HG02610 (cell line): Measurements from ENCODE around the gene SLC25A38.
"Not testable (repeated sequence)": the region's sequence is repeated elsewhere in the genome, so short reads cannot be mapped to it uniquely, and the experiment has no call there.

Source experiments
- ATAC-seq: cut with Tn5 transposase; IDR thresholded peaks from one replicate; pipeline ENCODE4 v1.9.1; 2021; ENCODE audit warnings: mild to moderate bottlenecking, moderate library complexity; ENCODE audit not compliant: unreplicated experiment

Gene SLC25A38, protein sequence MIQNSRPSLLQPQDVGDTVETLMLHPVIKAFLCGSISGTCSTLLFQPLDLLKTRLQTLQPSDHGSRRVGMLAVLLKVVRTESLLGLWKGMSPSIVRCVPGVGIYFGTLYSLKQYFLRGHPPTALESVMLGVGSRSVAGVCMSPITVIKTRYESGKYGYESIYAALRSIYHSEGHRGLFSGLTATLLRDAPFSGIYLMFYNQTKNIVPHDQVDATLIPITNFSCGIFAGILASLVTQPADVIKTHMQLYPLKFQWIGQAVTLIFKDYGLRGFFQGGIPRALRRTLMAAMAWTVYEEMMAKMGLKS

DNA sequence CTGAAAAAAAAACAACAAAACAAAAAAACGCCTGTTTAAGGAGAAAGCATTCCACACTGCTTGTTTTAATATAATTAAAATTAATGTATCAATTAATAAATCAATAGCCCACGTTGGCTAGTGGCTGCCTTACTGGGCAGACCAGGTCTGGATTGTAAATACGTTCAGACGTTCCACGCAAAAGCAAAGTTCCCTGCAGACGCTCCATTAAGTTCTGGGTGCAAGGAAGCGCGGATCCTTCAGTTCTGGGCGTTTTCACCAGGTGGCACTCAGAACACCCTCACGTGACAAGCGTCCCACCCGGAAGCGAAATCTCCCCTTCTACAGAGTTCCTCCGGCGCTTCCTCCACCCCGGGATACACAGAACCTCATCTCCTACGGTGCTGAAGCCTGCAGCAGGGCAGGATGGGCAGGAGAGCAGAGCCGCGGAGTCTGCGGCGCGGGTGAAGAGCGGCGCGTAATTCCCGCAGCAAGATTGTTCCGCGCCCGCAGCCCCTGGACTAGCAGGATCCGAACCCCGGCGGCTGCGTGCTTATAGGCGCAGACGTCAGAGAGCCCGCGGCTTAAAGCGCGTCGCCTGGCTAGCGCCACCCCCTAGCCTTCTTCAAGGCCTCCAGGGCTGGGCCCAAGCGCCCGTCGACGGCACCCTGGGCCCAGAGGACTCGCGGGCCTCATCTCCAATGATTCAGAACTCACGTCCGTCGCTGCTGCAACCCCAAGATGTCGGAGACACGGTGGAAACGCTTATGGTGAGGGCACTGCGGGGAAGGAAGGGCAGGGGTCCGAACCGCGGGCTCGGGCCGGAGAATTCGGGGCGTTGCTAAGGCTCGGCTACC is at the start of gene SLC25A38:
Gene SLC25A38, plus strand, starts transcription at position 326 of the 836 bp plus-strand sequence. Its CDS starts 355 bp downstream, at position 681.
- peak; percentile 73 for ATAC-seq

DNA sequence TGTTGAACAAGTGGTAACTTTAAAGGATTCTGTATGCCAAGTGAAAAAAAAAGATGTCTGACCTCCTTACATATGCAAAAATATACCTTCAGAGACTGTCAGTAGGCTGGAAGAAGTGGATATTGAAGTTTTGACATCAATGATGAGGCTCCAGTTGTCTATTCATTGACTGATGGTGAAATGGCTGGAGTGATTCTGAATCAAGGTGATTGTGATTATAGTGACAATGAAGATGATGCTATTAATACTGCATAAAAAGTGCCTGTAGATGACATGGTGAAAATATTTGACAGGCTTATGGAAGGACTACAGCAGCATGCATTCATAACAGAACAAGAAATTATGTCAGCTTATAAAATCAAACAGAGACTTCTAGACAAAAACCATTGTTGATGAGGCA is 49.6 kb upstream of the SLC25A38 start:
- no peak for ATAC-seq

DNA sequence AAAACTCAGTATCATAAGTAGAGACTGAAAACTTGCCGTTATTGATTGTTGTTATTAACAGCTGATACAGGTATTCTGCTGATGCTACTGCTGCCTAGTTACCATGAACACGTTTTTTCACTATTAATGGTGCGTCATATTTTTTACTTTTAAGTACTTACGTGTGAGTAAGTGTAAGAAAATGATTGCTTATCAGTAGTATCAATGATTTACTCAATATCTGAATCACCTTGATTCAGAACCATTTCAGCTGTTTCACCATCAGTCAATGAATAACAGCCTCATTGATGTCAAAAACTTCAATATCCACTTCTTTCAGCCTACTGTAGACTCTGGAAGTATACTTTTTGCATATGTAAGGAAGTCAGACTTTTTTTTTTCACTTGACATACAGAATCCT is 49.0 kb upstream of the SLC25A38 start:
- no peak for ATAC-seq

DNA sequence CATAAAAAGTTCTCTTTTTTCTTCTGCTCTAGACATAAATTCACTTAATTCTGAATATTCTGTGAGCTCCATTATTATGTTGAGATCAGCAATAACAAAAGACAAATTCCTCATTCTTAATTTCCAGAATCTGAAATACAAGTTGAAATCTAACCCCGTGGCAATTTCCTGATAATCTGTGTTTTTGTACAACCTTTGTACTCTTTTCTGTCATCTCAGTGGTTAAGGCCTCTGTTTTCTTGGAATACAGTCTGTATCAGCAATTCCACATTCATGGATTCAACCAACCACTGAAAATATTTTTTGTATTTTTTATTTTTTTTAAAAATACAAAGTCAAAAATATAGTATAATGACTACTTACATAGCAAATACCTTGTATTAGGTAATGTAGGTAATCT is 45.0 kb upstream of the SLC25A38 start:
- ATAC-seq = no peak

DNA sequence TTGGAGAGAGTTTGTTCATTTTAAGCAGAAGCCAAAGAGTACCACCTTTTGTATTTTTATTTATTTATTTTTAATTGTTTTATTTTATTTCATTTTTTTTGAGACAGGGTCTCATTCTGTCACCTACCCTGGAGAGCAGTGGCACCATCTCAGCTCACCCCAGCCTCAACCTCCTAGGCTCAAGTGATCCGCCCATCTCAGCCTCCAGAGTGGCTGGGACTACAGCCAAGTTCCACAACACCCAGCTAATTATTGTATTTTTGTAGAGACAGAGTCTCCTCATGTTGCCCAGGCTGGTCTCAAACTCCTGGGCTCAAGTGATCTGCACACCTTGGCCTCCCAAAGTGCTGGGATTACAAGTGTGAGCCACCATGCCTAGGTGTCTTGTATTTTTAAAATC is 44.1 kb upstream of the SLC25A38 start:
- no peak for ATAC-seq

DNA sequence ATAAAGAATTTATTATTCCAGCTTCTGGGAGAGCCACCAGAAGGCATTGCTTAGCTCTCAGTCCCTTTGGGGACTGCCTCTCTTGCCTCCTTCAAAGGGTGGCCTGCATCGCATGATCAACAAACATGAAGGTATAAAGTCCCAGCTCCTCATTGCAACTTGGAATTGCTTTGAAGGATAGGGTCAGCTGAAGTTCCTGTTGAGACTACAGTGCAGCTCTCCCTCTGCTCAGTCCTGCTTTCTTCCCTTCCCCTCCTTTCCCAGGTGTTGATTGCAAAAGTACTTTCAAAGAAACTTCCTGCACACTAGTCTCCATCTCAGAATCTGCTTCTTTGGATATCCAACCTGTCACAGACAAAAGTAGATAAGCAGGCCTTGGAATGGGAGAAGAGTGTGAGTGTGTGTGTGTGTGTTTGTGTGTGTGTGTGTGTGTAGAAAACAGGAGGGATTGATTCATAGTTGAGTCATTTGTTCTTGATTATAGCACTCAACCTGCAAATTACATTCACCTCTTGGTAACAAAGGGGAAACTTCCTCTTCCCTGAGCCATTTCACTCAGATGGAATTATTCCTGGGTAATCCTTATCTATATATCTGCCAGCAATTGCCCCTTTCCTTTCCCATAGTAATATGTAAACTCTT is 40.0 kb upstream of the SLC25A38 start:
- ATAC-seq = no peak

DNA sequence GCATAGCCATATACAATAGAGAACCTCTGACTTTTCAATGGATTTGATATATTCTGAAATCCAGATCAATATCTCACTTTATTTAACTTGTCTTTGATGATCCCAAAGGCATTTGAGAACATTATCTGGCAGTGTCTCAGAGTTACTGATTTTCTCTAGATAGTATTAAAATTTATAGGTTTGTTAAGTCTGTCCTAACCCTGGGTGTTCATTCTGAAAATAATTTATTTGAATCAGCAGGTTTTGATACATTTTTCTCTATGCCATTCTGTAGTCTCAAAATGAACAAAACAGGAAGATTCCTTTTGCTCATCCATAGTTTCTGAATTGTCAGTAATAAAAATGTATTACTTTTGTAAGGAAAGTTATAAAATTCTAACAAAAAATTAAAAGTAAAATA is 39.4 kb upstream of the SLC25A38 start:
- no peak for ATAC-seq

DNA sequence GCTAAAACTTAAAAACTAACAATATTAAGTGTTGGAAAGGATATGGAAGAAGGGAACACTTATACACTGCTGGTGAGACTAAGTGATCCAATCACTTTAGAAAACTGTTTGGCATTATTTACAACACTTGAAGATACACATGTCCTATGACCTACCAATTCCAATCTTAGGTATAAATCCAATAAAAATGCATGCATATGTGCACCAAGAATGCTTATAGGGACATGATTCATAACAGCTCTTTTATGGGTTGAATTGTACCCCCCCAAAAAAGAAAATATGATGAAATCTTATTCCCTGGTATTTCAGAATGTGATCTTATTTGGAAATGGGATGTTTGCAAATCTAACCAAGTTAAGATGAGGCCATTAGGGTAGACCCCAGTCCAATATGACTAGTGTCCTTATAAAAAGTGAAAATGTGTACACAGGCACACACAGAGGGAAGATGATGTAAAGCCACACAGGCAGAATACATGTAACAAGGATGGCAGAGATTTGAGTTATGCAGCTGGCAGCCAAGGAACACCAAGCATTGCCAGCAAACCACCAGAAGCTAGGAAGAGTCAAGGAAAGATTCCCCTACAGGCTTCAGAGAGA is 38.3 kb upstream of the SLC25A38 start:
- no peak for ATAC-seq

DNA sequence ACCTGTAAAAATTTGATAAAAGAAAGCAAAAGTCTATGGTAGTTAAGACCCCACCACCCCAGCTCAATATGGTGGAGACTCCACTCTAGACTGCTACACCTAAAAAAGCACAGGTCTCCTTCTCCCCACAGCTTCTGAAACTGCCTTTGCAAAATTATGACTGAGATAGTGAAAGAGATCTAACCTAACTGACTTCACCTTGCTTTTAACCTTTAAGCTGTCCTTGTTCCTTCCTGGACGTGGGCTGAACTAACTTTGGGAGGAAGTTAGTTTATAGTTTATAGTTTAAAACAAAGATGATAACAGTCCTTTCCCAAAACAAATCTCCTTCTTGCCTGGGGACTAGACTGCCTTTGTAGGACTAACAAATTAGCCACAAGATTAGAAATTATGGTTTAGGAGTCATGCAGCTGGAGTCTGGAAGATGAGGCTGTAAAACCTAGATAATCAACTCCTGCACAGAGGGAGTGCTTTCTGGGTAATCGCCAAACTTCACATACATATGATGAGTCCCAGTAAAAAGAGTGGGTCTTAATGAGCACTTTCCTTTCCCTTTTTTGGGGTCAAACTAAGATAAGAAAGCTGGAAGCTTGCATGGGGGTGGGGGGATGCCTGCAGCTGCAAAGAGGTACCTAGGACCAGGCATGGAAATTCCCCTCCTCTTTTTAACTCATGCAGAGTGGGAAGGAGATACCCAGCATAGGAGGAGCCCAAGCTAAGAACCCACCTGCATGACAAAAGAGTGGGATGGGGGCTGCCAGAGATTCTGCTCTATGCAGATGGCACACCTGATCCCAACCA is 36.2 kb upstream of the SLC25A38 start:
- ATAC-seq = peak; percentile 77

DNA sequence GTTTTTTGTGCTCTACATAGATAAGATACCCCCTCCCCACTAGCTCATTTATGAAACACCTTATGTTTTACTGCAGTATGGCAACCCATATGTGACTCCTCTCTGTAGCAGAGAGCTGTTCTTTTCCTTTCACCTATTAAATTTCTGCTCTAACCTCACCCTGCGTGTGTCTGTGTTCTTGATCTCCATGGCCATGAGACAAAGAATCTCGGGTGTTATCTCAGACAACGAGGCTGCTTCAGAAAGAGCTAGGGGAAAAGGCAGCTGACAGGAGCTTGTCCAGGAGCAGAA is 35.6 kb upstream of the SLC25A38 start:
- ATAC-seq = peak; percentile 3

DNA sequence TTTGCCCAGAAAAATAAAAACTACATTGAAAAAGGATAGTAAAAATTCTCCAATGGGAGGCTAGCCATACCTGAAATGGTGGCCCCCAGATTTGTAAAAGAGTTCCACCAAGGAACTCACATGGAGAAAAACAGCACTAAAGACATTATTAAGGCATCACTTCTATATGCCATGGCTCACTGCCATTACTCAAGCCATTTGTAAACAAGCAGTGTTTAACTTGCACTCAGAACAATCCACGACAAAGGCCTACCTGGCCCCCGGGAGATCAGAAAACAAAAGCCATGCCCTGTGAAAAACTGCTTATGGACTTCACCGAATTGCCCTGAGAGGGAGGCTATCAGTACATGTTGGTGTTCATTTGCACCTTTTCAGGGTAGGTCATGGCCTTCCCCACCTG is 34.1 kb upstream of the SLC25A38 start:
- ATAC-seq = no peak

DNA sequence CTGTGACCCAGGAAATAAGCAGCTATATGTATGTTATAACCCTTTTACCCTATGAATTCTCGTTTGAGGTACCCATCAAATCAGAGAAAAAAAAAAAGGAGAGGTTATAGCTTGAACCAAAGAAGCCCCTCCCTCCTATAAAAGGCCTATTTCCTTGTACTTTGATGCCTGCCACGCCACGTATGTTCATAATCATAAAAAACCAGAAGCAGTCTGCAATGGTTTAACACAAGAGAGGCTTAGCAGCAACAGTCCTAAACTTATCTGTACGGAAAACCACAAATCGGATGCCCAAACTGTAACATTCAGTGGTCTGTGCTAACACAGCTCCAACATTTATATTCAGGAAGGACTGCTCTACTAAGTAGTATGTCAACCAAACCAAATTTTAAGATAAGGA is 32.5 kb upstream of the SLC25A38 start:
- ATAC-seq = no peak

DNA sequence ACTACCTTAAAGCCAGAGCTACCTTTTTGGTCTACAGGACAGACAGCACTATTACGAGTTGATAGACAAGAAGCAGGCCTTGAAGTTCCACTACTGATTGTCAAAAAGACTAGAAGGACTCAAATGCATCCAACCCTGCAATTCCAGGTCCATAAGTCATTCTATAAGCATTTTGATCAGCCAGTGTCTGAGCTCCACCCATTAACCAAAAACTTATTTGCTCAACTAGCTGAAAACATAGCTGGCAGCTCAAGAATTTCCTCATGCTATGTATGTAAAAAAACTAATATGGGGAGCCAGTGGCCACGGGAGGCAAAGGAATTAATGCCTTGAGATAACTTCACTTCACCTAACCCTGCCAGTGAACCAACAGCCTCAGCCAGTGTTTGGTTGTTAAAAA is 32.0 kb upstream of the SLC25A38 start:
- not testable (repeated sequence) for ATAC-seq

DNA sequence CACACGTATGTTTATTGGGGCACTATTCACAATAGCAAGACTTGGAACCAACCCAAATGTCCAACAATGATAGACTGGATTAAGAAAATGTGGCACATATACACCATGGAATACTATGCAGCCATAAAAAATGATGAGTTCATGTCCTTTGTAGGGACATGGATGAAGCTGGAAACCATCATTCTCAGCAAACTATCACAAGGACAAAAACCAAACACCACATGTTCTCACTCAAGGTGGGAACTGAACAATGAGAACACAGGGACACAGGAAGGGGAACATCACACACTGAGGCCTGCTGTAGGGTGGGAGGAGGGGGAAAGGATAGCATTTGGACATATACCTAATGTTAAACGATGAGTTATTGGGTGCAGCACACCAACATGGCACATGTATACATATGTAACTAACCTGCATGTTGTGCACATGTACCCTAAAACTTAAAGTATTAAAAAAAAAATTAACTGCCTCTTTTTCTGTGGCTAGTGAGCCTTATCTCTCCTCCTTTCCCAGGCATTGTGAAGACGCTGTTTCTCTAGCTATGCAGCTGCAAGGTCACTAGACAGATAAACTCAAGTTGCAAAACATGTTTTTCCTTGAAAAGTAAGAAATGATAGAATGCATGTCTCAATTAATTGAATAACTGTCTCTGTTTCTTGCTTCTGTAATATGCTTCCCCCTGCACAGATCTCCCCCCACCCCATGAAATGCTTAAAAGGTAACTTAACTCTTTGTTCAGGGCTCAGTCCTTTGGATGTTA is 29.8 kb upstream of the SLC25A38 start:
- not testable (repeated sequence) for ATAC-seq

DNA sequence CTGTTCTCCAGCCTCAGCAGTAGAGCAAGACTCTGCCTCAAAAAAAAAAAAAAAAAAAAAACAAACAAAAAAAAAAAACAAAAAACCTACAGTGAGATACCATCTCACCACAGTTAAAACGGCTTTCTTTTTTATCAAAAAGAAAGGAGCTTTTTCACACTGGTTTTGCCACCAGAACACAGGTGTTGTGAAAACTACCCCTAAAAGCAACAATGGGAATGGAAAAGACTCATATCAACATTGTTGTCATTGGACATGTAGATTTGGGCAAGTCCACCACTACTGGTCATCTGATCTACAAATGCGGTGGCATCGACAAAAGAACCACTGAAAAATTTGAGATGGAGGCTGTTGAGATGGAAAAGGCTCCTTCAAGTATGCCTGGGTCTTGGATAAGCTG is 24.8 kb upstream of the SLC25A38 start:
- ATAC-seq = no peak

DNA sequence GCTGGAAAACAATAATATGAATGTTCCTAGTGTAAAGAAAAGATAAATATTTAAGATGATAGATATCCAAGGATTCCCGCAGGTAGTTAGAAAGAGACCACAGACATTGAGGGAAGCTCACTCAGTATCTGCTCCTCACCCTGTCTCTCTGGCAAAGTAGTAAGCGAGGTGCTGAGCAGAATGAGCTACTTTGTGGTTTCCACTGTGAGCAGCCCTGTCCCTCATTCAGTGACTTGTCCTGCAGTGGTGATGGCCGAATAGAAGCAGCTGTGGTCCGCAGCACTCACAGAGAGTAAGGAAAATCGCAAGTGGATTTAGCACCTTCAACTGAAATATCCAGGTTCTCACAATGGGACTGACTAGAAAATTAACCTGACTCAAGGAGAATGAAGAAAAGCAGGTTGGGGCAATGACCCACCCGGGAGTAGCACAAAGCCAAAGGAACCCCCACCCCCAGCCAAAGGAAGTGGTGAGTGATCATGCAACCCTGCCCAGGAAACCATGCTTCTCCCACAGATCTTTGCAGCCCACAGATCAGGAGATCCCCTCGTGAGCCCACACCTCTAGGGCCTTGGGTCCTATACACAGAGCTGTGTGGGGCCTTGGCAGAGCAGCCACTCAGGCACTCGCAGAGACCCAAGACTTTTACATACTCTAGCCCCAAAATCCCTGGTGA is 21.8 kb upstream of the SLC25A38 start:
- ATAC-seq = peak; percentile 92

DNA sequence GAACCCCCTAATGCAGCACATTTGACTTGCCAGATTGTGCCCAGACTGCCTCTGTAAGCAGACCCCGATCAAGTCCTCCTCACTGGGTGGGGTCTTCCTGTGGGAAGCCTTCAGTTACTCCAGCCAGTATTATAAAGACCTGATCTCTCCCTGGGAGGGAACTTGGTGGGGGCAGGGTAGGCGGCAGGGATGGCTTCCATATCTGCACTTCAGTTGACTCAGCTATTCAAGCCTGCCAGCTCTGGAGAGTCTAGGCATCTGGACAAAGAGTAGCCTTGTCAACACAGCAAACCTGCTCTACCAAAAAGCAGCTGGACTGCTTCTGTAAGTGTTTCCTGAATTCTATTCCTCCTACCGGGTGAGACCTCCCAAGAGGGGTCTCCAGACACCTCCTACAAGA is 21.0 kb upstream of the SLC25A38 start:
- no peak for ATAC-seq

DNA sequence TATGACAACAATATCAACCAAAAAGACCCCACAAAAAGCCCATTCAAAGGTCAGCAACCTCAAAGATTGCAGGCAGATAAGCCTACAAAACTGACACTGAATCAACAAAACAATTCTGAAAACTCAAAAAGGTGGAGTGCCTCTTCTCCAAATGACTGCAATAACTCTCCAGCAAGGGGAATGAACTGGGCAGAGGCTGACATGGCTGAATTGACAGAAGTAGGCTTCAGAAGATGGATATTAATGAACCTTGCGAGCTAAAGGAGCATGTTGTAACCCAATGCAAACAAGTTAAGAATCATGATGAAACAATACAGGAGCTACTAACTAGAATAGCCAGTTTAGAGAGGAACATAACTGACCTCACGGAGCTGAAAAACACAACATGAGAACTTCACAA is 20.4 kb upstream of the SLC25A38 start:
- ATAC-seq = no peak

DNA sequence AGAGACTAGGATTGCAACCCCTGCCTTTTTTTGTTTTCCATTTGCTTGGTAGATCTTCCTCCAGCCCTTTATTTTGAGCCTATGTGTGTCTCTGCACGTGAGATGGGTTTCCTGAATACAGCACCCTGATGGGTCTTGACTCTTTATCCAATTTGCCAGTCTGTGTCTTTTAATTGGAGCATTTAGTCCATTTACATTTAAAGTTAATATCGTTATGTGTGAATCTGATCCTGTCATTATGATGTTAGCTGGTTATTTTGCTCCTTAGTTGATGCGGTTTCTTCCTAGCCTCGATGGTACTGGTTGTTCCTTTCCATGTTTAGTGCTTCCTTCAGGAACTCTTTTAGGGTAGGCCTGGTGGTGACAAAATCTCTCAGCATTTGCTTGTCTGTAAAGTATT is 12.7 kb upstream of the SLC25A38 start:
- ATAC-seq = not testable (repeated sequence)

DNA sequence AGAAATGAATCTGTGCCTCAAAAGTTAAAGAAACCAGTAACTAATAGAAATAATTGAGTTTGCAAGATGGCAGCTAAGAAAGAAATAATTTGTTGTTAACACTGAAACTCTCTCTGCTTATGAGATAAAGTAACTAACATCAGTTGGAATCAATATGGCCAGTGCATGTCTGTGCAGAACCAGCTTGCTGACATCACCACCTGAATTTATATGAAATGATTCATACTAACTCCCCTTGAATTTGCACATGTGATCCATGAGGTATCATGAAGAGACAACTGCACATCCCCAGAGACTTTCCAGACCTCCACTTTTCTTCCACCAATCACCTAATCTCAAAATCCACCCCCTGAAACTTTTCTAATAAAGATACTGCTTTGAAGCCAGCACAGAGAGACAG is 10.3 kb upstream of the SLC25A38 start:
- ATAC-seq = no peak
